A673 (cell line): ENCODE results near the gene DNAI7. TPM values are rescaled to one million over a fixed set of nuclear protein-coding genes. Genes with fewer than 3 reads are reported as not detected.

Experiments used
- BruUV-seq: library from RNA; stranded (reverse); fragments of 400-500 nt; replicated peaks from 2 replicates; lab custom pipeline; 2021; lab: Mats Ljungman, UMichigan
- CTCF ChIA-PET: fragments of 300-600 bp; sonication (Branson Sonifier 250); formaldehyde crosslinking; loops from one replicate; lab custom pipeline; 2022; ENCODE audit warnings: antibody characterized with exemption; lab: Charles Lee
- POLR2A ChIA-PET: fragments of 300-600 bp; sonication (Branson Sonifier 250); formaldehyde crosslinking; loops from one replicate; lab custom pipeline; 2022; ENCODE audit warnings: antibody characterized with exemption; ENCODE audit not compliant: low non-redundant PET; lab: Charles Lee
- DNase-seq: peaks from one replicate; pipeline ENCODE4 v3.0.0-alpha.2; 2015; ENCODE audit warnings: low spot score
- H3K27ac ChIP-seq: fragments of 200-600 bp; sonication (generic); 2 replicates; pipeline ENCODE4 v1.5.1; 2016; ENCODE audit warnings: mixed run types, low read depth, mild to moderate bottlenecking, mixed read lengths, antibody characterized with exemption, low read length; ENCODE audit not compliant: poor library complexity, severe bottlenecking
- H3K27me3 ChIP-seq: fragments of 200-600 bp; sonication (generic); replicated peaks from 2 replicates; pipeline ENCODE4 v1.6.1; 2017; ENCODE audit warnings: mixed run types, low read depth, mild to moderate bottlenecking, mixed read lengths, antibody characterized with exemption, low read length; ENCODE audit not compliant: insufficient read depth, poor library complexity
- H3K36me3 ChIP-seq: fragments of 200-600 bp; sonication (generic); 2 replicates; pipeline ENCODE4 v1.6.1; 2016; ENCODE audit warnings: mixed run types, mild to moderate bottlenecking, mixed read lengths, antibody characterized with exemption, low read length; ENCODE audit not compliant: insufficient read depth, poor library complexity, severe bottlenecking
- H3K4me1 ChIP-seq: fragments of 200-600 bp; sonication (generic); 2 replicates; pipeline ENCODE4 v1.6.1; 2017; ENCODE audit warnings: mixed run types, mild to moderate bottlenecking, mixed read lengths, antibody characterized with exemption, low read length; ENCODE audit not compliant: insufficient read depth, poor library complexity, severe bottlenecking
- H3K4me3 ChIP-seq: fragments of 200-600 bp; sonication (generic); 2 replicates; pipeline ENCODE4 v1.5.1; 2016; ENCODE audit warnings: low read depth, mixed run types, mild to moderate bottlenecking, mixed read lengths, low read length; ENCODE audit not compliant: poor library complexity, severe bottlenecking
- H3K9me3 ChIP-seq: fragments of 200-600 bp; sonication (generic); 2 replicates; pipeline ENCODE4 v1.6.1; 2016; ENCODE audit warnings: mixed run types, low read depth, mild to moderate bottlenecking, mixed read lengths, antibody characterized with exemption, low read length; ENCODE audit not compliant: poor library complexity, severe bottlenecking
- CTCF ChIP-seq: fragments of 300-800, 200-600 bp; sonication (generic); conservative IDR thresholded peaks from 2 replicates; pipeline ENCODE4 v1.5.1; 2017; ENCODE audit warnings: low read depth, mild to moderate bottlenecking, antibody characterized with exemption, low read length, moderate library complexity, mixed read lengths
- EZH2 ChIP-seq: fragments of 200-600 bp; sonication (generic); IDR thresholded peaks from 2 replicates; pipeline ENCODE4 v1.6.1; 2017; ENCODE audit warnings: borderline replicate concordance, low read depth, mild to moderate bottlenecking, mixed read lengths, antibody characterized with exemption, low read length; ENCODE audit not compliant: poor library complexity, severe bottlenecking
- intact Hi-C: fragments of 100-400 bp; cut with micrococcal nuclease; formaldehyde crosslinking; loops from one replicate; pipeline ENCODE4 v1.10.0; 2022; ENCODE audit not compliant: unreplicated experiment
- total RNA-seq: library from RNA; stranded (reverse); gene quantifications from 2 replicates; pipeline ENCODE4 v1.2.3, GENCODE V29; 2021

DNAI7 gene
- total RNA-seq, 1 experiment from 2014 or later: 0.73 TPM

- no peaks in the 10 kb centered on the region for H3K4me1 ChIP-seq
- BruUV-seq: no TSS peak
- DNase-seq: no peak
- TF ChIP-seq EZH2: no peak
- TF ChIP-seq CTCF: no peak
- no peaks in the 10 kb centered on the region for H3K36me3 ChIP-seq
- no peaks in the 10 kb centered on the region for H3K27me3 ChIP-seq
- ChIA-PET POLR2A (no interaction called here), CTCF (no interaction called here)
- no peak overlapping the region for H3K4me3 ChIP-seq
- intact Hi-C loops: no loop called here
- H3K9me3 ChIP-seq: no peaks in the 10 kb centered on the region
- H3K27ac ChIP-seq: no peak overlapping the region
Observed at GRCh38 chr12:25106818-25107217, 88.1 kb downstream of the DNAI7 start.

GRCh38 chr12:25102402-25102801 lies 92.6 kb downstream of the DNAI7 start:
- intact Hi-C loops: no loop called here
- Histone ChIP-seq H3K27me3 (no peaks in the 10 kb centered on the region), H3K4me1 (no peaks in the 10 kb centered on the region), H3K9me3 (no peaks in the 10 kb centered on the region), H3K36me3 (no peaks in the 10 kb centered on the region), H3K4me3 (no peak overlapping the region), H3K27ac (no peak overlapping the region)
- DNase-seq: no peak
- no TSS peak for BruUV-seq
- POLR2A ChIA-PET: no interaction called here
- no peak for TF ChIP-seq EZH2
- no peak for TF ChIP-seq CTCF
- CTCF ChIA-PET: no interaction called here

- DNase-seq: no peak
- POLR2A ChIA-PET: no interaction called here
- no TSS peak for BruUV-seq
- Histone ChIP-seq H3K27ac (no peak overlapping the region), H3K36me3 (no peaks in the 10 kb centered on the region), H3K4me3 (no peak overlapping the region), H3K9me3 (no peaks in the 10 kb centered on the region), H3K4me1 (no peaks in the 10 kb centered on the region), H3K27me3 (no peaks in the 10 kb centered on the region)
- CTCF ChIA-PET: no interaction called here
- intact Hi-C loops: no loop called here
- no peak for TF ChIP-seq EZH2
- no peak for TF ChIP-seq CTCF
Observed at GRCh38 chr12:25101092-25101445, 93.9 kb downstream of the DNAI7 start.
